ENCODE results near the gene SERTAD3.
"Not testable (repeated sequence)": the region's sequence is repeated elsewhere in the genome, so short reads cannot be mapped to it uniquely, and the experiment has no call there.

The SERTAD3 gene

GRCh38 chr19:40411125-40411842 lies 32.9 kb downstream of the SERTAD3 start:
- DNase-seq (ENCODE audit: low spot score): no peak

GRCh38 chr19:40410030-40410389 lies 34.1 kb downstream of the SERTAD3 start:
- no peak for DNase-seq (ENCODE audit: low spot score)

GRCh38 chr19:40408598-40408925 lies 35.6 kb downstream of the SERTAD3 start:
- DNase-seq (ENCODE audit: low spot score): not testable (repeated sequence)

GRCh38 chr19:40407714-40408597 lies 36.2 kb downstream of the SERTAD3 start:
- DNase-seq (ENCODE audit: low spot score): no peak

- peak; percentile 37 for DNase-seq (ENCODE audit: low spot score)
Measured at GRCh38 chr19:40403262-40403984, 40.7 kb downstream of the SERTAD3 start.

- no peak for DNase-seq (ENCODE audit: low spot score)
Measured at GRCh38 chr19:40400559-40400958, 43.6 kb downstream of the SERTAD3 start.

- no peak for DNase-seq (ENCODE audit: low spot score)
Measured at GRCh38 chr19:40398417-40399131, 45.6 kb downstream of the SERTAD3 start.

GRCh38 chr19:40397568-40397906 lies 46.6 kb downstream of the SERTAD3 start:
- DNase-seq (ENCODE audit: low spot score): no peak

GRCh38 chr19:40396886-40397567 lies 47.1 kb downstream of the SERTAD3 start:
- no peak for DNase-seq (ENCODE audit: low spot score)

GRCh38 chr19:40395956-40396355 lies 48.2 kb downstream of the SERTAD3 start:
- DNase-seq (ENCODE audit: low spot score): no peak

- DNase-seq (ENCODE audit: low spot score): no peak
Measured at GRCh38 chr19:40394816-40395210, 49.3 kb downstream of the SERTAD3 start.

- DNase-seq (ENCODE audit: low spot score): no peak
Measured at GRCh38 chr19:40393894-40394815, 50.0 kb downstream of the SERTAD3 start.

- no peak for DNase-seq (ENCODE audit: low spot score)
Measured at GRCh38 chr19:40392894-40393517, 51.1 kb downstream of the SERTAD3 start.

GRCh38 chr19:40392123-40392522 lies 52.0 kb downstream of the SERTAD3 start:
- no peak for DNase-seq (ENCODE audit: low spot score)
